SK-N-MC (cell line): Measurements from ENCODE around the gene MAD2L1.

Source experiments
- EZH2 ChIP-seq: fragments of 200-600 bp; sonication (generic); IDR thresholded peaks from one replicate; pipeline ENCODE4 v1.6.1; 2017; ENCODE audit warnings: antibody characterized with exemption
- FOXP2 ChIP-seq: optimal IDR thresholded peaks from 2 replicates; pipeline ENCODE3; 2011; ENCODE audit warnings: mild to moderate bottlenecking, moderate library complexity; ENCODE audit not compliant: insufficient read depth; ENCODE audit errors: extremely low read length, control extremely low read depth
- POLR2AphosphoS5 ChIP-seq: IDR thresholded peaks from 2 replicates; pipeline ENCODE4 v1.6.1; 2012; ENCODE audit warnings: mild to moderate bottlenecking, low read depth, low read length, borderline replicate concordance

- no peak for TF ChIP-seq EZH2
- no peak for TF ChIP-seq POLR2AphosphoS5
- no peak for TF ChIP-seq FOXP2
These were observed 10.9 kb downstream of the MAD2L1 start for GRCh38 chr4:120055795-120056194.
